Renal cortical epithelial cell (primary cell): Measurements from ENCODE around the gene RPS16. TPM values are rescaled to one million over a fixed set of nuclear protein-coding genes. Genes with fewer than 3 reads are reported as not detected.
"Not testable (repeated sequence)": the region's sequence is repeated elsewhere in the genome, so short reads cannot be mapped to it uniquely, and the experiment has no call there.

Experiments
- DNase-seq: peaks from one replicate; pipeline ENCODE4 v3.0.0-alpha.2; 2011; ENCODE audit warnings: low read depth
- total RNA-seq: library from RNA; depleted of rRNA; stranded (reverse); fragments of >200 nt; gene quantifications from 2 replicates; pipeline ENCODE4 v1.2.3, GENCODE V29; 2014

RPS16 gene
- total RNA-seq: 34.7 and 44.3 TPM in 2 replicates

GRCh38 chr19:39435499-39436349 is at the start of gene RPS16:
TSS of gene RPS16 (minus strand) at chr19:39435949. CDS start at chr19:39435895, 54 bp downstream.
- DNase-seq: peak; percentile 84

GRCh38 chr19:39483141-39483540 is 47.4 kb upstream of the RPS16 start:
- no peak for DNase-seq

- no peak for DNase-seq
Observed at GRCh38 chr19:39481676-39482075, 45.9 kb upstream of the RPS16 start.

- DNase-seq: no peak
Observed at GRCh38 chr19:39481229-39481545, 45.4 kb upstream of the RPS16 start.

- DNase-seq: peak; percentile 81
Observed at GRCh38 chr19:39480337-39481228, 44.8 kb upstream of the RPS16 start, which contains the start of gene TIMM50. TSS of gene TIMM50 (plus strand) at chr19:39480838. CDS start at chr19:39480854, 16 bp downstream.

- no peak for DNase-seq
Observed at GRCh38 chr19:39479916-39480315, 44.2 kb upstream of the RPS16 start.

GRCh38 chr19:39479319-39479801 is 43.6 kb upstream of the RPS16 start:
- DNase-seq: peak; percentile 44

GRCh38 chr19:39475748-39476147 is 40.0 kb upstream of the RPS16 start:
- no peak for DNase-seq

GRCh38 chr19:39474139-39474620 is 38.4 kb upstream of the RPS16 start:
- no peak for DNase-seq

GRCh38 chr19:39473443-39473960 is 37.8 kb upstream of the RPS16 start:
- DNase-seq: no peak

GRCh38 chr19:39472746-39473442 is 37.1 kb upstream of the RPS16 start:
- no peak for DNase-seq

GRCh38 chr19:39471756-39472536 is 36.2 kb upstream of the RPS16 start:
- DNase-seq: no peak

- DNase-seq: no peak
Observed at GRCh38 chr19:39470724-39471339, 35.1 kb upstream of the RPS16 start.

- DNase-seq: no peak
Observed at GRCh38 chr19:39469567-39469966, 33.8 kb upstream of the RPS16 start.

- DNase-seq: no peak
Observed at GRCh38 chr19:39469036-39469435, 33.3 kb upstream of the RPS16 start.

GRCh38 chr19:39467941-39468340 is 32.2 kb upstream of the RPS16 start:
- no peak for DNase-seq

- DNase-seq: no peak
Observed at GRCh38 chr19:39465956-39466747, 30.4 kb upstream of the RPS16 start.

- no peak for DNase-seq
Observed at GRCh38 chr19:39463403-39463802, 27.7 kb upstream of the RPS16 start.

GRCh38 chr19:39451257-39451656 is 15.5 kb upstream of the RPS16 start:
- not testable (repeated sequence) for DNase-seq
